PC-9 (cell line): ENCODE measurements around the gene CFAP97D2. TPM values are rescaled to one million over a fixed set of nuclear protein-coding genes. Genes with fewer than 3 reads are reported as not detected.

ENCODE experiments used
- BruUV-seq: library from RNA; stranded (reverse); fragments of 400-500 nt; replicated peaks from 2 replicates; lab custom pipeline; 2021; lab: Mats Ljungman, UMichigan
- CTCF ChIA-PET: fragments of 300-600 bp; sonication (Branson Sonifier 250); formaldehyde crosslinking; loops from one replicate; lab custom pipeline; 2022; ENCODE audit warnings: antibody characterized with exemption; lab: Charles Lee
- POLR2A ChIA-PET: fragments of 300-600 bp; sonication (Branson Sonifier 250); formaldehyde crosslinking; loops from one replicate; lab custom pipeline; 2022; ENCODE audit warnings: antibody characterized with exemption; ENCODE audit not compliant: unreplicated experiment; lab: Charles Lee
- DNase-seq, 2 experiments: peaks; one replicate each; pipeline versions ENCODE4 v3.0.0 to v3.0.0-alpha.2; 2015 to 2022; ENCODE audit warnings: mixed read lengths in 1 of 2
- H2AFZ ChIP-seq: fragments of 200-600 bp; sonication (generic); 2 replicates; pipeline ENCODE4 v1.8.1; 2017; ENCODE audit warnings: antibody characterized with exemption
- H3F3A ChIP-seq: fragments of 200-600 bp; sonication (generic); 2 replicates; pipeline ENCODE4 v1.8.1; 2017; ENCODE audit warnings: antibody characterized with exemption, mild to moderate bottlenecking, low read depth; ENCODE audit not compliant: insufficient read depth
- H3K27ac ChIP-seq: fragments of 200-600 bp; sonication (generic); 2 replicates; pipeline ENCODE4 v1.6.1; 2016; ENCODE audit warnings: mixed run types
- H3K27me3 ChIP-seq: fragments of 200-600 bp; sonication (generic); 2 replicates; pipeline ENCODE4 v1.6.1; 2016; ENCODE audit warnings: low read depth, mixed run types; ENCODE audit not compliant: insufficient read depth
- H3K36me3 ChIP-seq: fragments of 200-600 bp; sonication (generic); 2 replicates; pipeline ENCODE4 v1.6.1; 2016; ENCODE audit warnings: low read depth, mixed run types
- H3K4me1 ChIP-seq: fragments of 200-600 bp; sonication (generic); replicated peaks from 2 replicates; pipeline ENCODE4 v1.6.1; 2016; ENCODE audit warnings: mixed run types; ENCODE audit not compliant: insufficient read depth
- H3K4me2 ChIP-seq: fragments of 200-600 bp; sonication (generic); 2 replicates; pipeline ENCODE4 v1.6.1; 2017; ENCODE audit warnings: mixed run types
- H3K4me3 ChIP-seq: fragments of 200-600 bp; sonication (generic); 2 replicates; pipeline ENCODE4 v1.6.1; 2016; ENCODE audit warnings: mixed run types
- H3K79me2 ChIP-seq: fragments of 200-600 bp; sonication (generic); 2 replicates; pipeline ENCODE4 v1.6.1; 2017; ENCODE audit warnings: low read depth, mixed run types
- H3K9me2 ChIP-seq: fragments of 200-600 bp; sonication (generic); 2 replicates; pipeline ENCODE4 v1.8.1; 2017; ENCODE audit warnings: mild to moderate bottlenecking; ENCODE audit not compliant: insufficient read depth
- H3K9me3 ChIP-seq: fragments of 200-600 bp; sonication (generic); 2 replicates; pipeline ENCODE4 v1.8.1; 2016; ENCODE audit warnings: low read depth; ENCODE audit not compliant: insufficient read depth
- H4K20me1 ChIP-seq: fragments of 200-600 bp; sonication (generic); 2 replicates; pipeline ENCODE4 v1.8.1; 2017; ENCODE audit not compliant: insufficient read depth
- CTCF ChIP-seq: fragments of 200-600 bp; sonication (generic); conservative IDR thresholded peaks from 2 replicates; pipeline ENCODE4 v1.6.1; 2017; ENCODE audit warnings: mixed run types, antibody characterized with exemption, mild to moderate bottlenecking, moderate library complexity
- EZH2 ChIP-seq: fragments of 200-600 bp; sonication (generic); IDR thresholded peaks from 2 replicates; pipeline ENCODE4 v1.8.0; 2017; ENCODE audit warnings: antibody characterized with exemption, low read depth
- intact Hi-C: fragments of 100-400 bp; cut with micrococcal nuclease; formaldehyde crosslinking; loops from one replicate; pipeline ENCODE4 v1.10.0; 2022; ENCODE audit not compliant: unreplicated experiment
- total RNA-seq: library from RNA; stranded (reverse); gene quantifications from 2 replicates; pipeline ENCODE4 v1.2.3, GENCODE V29; 2021

Gene CFAP97D2
- total RNA-seq, 1 experiment from 2014 or later = not detected

GRCh38 chr13:114161644-114162532 lies 17.2 kb upstream of the CFAP97D2 start:
- TF ChIP-seq EZH2 (no peak), CTCF (no peak)
- Histone ChIP-seq H3F3A (peaks cover 6% of the 10 kb centered on the region; the same call in 1 of the 2 replicates), H3K4me1 (0 out of 2 replicates have a peak, but pooled peaks cover 9% of the 10 kb centered on the region), H3K27ac (no peak overlapping the region), H2AFZ (peak overlapping the region; percentile 45; the same call in 1 of the 2 replicates), H3K9me3 (no peaks in the 10 kb centered on the region), H3K9me2 (no peaks in the 10 kb centered on the region), H4K20me1 (no peaks in the 10 kb centered on the region), H3K79me2 (no peaks in the 10 kb centered on the region), H3K4me3 (peak overlapping the region; percentile 23; the same call in 1 of the 2 replicates), H3K27me3 (peaks cover 33% of the 10 kb centered on the region; the same call in 1 of the 2 replicates), H3K4me2 (peak overlapping the region; percentile 61), H3K36me3 (no peaks in the 10 kb centered on the region)
- POLR2A ChIA-PET = no interaction called here
- CTCF ChIA-PET = interaction anchor here (0.6 kb wide), 1 partner anchor 83 kb away, joined by 3 read pairs; no protein-coding TSS in a partner anchor
- intact Hi-C loops = no loop called here
- BruUV-seq = no TSS peak
- peak in 1 of 2 experiments; percentile 16 for DNase-seq

GRCh38 chr13:114162533-114162922 lies 16.5 kb upstream of the CFAP97D2 start:
- Histone ChIP-seq H4K20me1 (no peaks in the 10 kb centered on the region), H3K4me1 (0 out of 2 replicates have a peak, but pooled peaks cover 9% of the 10 kb centered on the region), H2AFZ (peak overlapping the region; percentile 45; the same call in 1 of the 2 replicates), H3F3A (no peaks in the 10 kb centered on the region), H3K79me2 (no peaks in the 10 kb centered on the region), H3K27ac (no peak overlapping the region), H3K4me3 (no peak overlapping the region), H3K27me3 (peaks cover 33% of the 10 kb centered on the region; the same call in 1 of the 2 replicates), H3K9me2 (no peaks in the 10 kb centered on the region), H3K9me3 (no peaks in the 10 kb centered on the region), H3K4me2 (peak overlapping the region; percentile 61; the same call in 1 of the 2 replicates), H3K36me3 (no peaks in the 10 kb centered on the region)
- intact Hi-C loops = no loop called here
- no peak for DNase-seq
- ChIA-PET POLR2A (no interaction called here), CTCF (interaction anchor here (0.6 kb wide), 1 partner anchor 82 kb away, joined by 3 read pairs; no protein-coding TSS in a partner anchor)
- TF ChIP-seq EZH2 (no peak), CTCF (no peak)
- BruUV-seq = no TSS peak

- ChIA-PET CTCF (no interaction called here), POLR2A (no interaction called here)
- no peaks in the 10 kb centered on the region for H3K79me2 ChIP-seq
- no peaks in the 10 kb centered on the region for H3K36me3 ChIP-seq
- H3K9me2 ChIP-seq = no peaks in the 10 kb centered on the region
- H3K4me3 ChIP-seq = no peak overlapping the region
- TF ChIP-seq CTCF (no peak), EZH2 (no peak)
- H3K4me1 ChIP-seq = 0 out of 2 replicates have a peak, but pooled peaks cover 6% of the 10 kb centered on the region
- H2AFZ ChIP-seq = no peak overlapping the region
- H3K27ac ChIP-seq = no peak overlapping the region
- H4K20me1 ChIP-seq = no peaks in the 10 kb centered on the region
- intact Hi-C loops = no loop called here
- no peak for DNase-seq
- no peaks in the 10 kb centered on the region for H3F3A ChIP-seq
- no peak overlapping the region for H3K4me2 ChIP-seq
- H3K27me3 ChIP-seq = peaks cover 33% of the 10 kb centered on the region; the same call in 1 of the 2 replicates
- no peaks in the 10 kb centered on the region for H3K9me3 ChIP-seq
- no TSS peak for BruUV-seq
Observed at GRCh38 chr13:114164053-114164452, 15.0 kb upstream of the CFAP97D2 start.
